Cardiac muscle cell (in vitro differentiated cells and primary cell): ENCODE measurements around the gene MCCC1. TPM values are rescaled to one million over a fixed set of nuclear protein-coding genes. Genes with fewer than 3 reads are reported as not detected.

Source experiments
- DNase-seq, 2 donors: peaks; one replicate each; pipeline versions ENCODE4 v3.0.0 to v3.0.0-alpha.2; 2010 to 2017; ENCODE audit warnings: low read depth in 1 of 2, low spot score in 1 of 2
- H3K27ac ChIP-seq: fragments of 200-600 bp; sonication (generic); 2 replicates; pipeline ENCODE4 v1.5.1; 2016
- H3K27me3 ChIP-seq: fragments of 200-600 bp; sonication (generic); 2 replicates; pipeline ENCODE4 v1.6.0; 2016; ENCODE audit warnings: control low read depth
- H3K36me3 ChIP-seq: fragments of 200-600 bp; sonication (generic); 2 replicates; pipeline ENCODE4 v1.5.1; 2016; ENCODE audit warnings: control low read depth
- H3K4me1 ChIP-seq: fragments of 200-600 bp; sonication (generic); 2 replicates; pipeline ENCODE4 v1.8.1; 2017; ENCODE audit warnings: low read depth, mild to moderate bottlenecking, mixed run types
- H3K4me3 ChIP-seq: fragments of 200-600 bp; sonication (generic); 2 replicates; pipeline ENCODE4 v1.5.1; 2016; ENCODE audit warnings: mild to moderate bottlenecking
- H3K9me3 ChIP-seq: fragments of 200-600 bp; sonication (generic); 2 replicates; pipeline ENCODE4 v1.5.1; 2017; ENCODE audit warnings: low read depth, mild to moderate bottlenecking, control low read depth
- polyA plus RNA-seq: library from polyadenylated mRNA; unstranded; fragments of >200 nt; fragmentation: Nextera tagmentation; extraction: Ambion mirVana; gene quantifications from 2 replicates; pipeline ENCODE4 v1.2.1, GENCODE V29; 2016
- total RNA-seq: library from RNA; depleted of rRNA; stranded (reverse); fragments of >200 nt; gene quantifications from 2 replicates; pipeline ENCODE4 v1.2.3, GENCODE V29; 2016
- TF ChIP-seq, protein P1 (sequence below): IDR thresholded peaks from 2 replicates; pipeline ENCODE4 v1.5.1; 2012; ENCODE audit warnings: low read depth, mild to moderate bottlenecking, low read length

Gene MCCC1
- total and polyA plus RNA-seq, 2 experiments from 2014 or later, result 33.2 to 40.5 TPM

DNA sequence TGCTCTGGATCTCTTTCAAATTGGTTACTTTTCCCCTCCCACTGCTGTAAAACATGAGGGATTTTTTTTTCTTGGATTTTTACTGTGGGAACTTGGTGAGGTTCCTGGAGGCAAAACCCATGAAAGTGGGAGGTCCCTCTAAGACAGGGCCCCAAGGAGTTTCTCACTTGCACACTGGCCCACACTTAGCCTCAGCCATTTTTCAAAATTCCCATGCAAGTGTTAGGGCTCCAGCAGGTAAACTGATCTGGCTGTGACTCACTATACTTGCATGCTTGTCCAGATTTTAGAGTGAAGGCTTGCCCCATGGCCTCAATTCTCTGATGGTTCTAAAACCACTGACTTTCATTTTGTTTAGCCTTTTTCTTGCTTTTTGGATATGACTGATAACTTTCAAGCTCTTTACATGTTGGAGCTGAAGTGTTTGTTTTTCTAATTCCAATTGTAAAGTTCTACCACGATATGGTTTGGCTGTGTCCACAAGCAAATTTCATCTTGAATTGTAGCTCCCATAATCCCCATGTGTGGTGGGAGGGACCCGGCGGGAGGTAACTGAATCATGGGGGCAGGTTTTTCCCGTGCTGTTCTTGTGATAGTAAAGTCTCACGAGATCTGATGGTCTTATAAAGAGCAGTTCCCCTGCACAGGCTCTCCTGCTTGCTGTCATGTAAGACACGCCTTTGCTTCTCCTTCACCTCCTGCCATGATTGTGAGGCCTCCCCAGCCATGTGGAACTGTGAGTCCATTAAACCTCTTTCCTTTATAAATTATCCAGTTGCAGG lies 37.7 kb downstream of the MCCC1 start:
- no peak for DNase-seq
- Histone ChIP-seq H3K27me3 (no peaks in the 10 kb centered on the region), H3K4me1 (no peaks in the 10 kb centered on the region), H3K9me3 (no peaks in the 10 kb centered on the region), H3K36me3 (peaks cover 2% of the 10 kb centered on the region), H3K27ac (no peak overlapping the region), H3K4me3 (no peak overlapping the region)
- TF ChIP-seq, protein P1, sequence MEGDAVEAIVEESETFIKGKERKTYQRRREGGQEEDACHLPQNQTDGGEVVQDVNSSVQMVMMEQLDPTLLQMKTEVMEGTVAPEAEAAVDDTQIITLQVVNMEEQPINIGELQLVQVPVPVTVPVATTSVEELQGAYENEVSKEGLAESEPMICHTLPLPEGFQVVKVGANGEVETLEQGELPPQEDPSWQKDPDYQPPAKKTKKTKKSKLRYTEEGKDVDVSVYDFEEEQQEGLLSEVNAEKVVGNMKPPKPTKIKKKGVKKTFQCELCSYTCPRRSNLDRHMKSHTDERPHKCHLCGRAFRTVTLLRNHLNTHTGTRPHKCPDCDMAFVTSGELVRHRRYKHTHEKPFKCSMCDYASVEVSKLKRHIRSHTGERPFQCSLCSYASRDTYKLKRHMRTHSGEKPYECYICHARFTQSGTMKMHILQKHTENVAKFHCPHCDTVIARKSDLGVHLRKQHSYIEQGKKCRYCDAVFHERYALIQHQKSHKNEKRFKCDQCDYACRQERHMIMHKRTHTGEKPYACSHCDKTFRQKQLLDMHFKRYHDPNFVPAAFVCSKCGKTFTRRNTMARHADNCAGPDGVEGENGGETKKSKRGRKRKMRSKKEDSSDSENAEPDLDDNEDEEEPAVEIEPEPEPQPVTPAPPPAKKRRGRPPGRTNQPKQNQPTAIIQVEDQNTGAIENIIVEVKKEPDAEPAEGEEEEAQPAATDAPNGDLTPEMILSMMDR, result no peak

DNA sequence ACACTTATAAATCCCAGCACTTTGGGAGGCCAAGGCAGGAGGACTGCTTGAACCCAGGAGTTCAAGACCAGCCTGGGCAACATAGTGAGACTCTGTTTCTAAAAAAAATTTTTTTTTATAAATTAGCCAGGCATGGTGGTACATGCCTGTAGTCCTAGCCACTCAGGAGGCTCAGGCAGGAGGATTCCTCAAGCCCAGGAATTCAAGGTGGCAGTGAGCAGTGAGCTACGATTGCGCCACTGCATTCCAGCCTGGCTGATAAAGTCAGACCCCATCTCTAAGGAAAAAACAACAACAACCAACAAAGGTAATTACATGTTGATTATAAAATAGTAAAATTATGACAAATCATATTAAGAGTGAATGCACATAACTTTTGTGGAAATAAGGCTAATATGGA lies 40.9 kb downstream of the MCCC1 start:
- Histone ChIP-seq H3K27ac (no peak overlapping the region), H3K36me3 (peaks cover 12% of the 10 kb centered on the region), H3K4me1 (no peaks in the 10 kb centered on the region), H3K9me3 (no peaks in the 10 kb centered on the region), H3K4me3 (no peak overlapping the region), H3K27me3 (no peaks in the 10 kb centered on the region)
- DNase-seq, result no peak
- TF ChIP-seq, protein P1, result no peak

GRCh38 chr3:183050706-183051105 lies 48.6 kb downstream of the MCCC1 start:
- DNase-seq, result peak in 1 of 2 donors; percentile 3
- H3K27me3 ChIP-seq, result no peaks in the 10 kb centered on the region
- TF ChIP-seq, protein P1, result no peak
- peaks cover 4% of the 10 kb centered on the region for H3K4me1 ChIP-seq
- no peak overlapping the region for H3K27ac ChIP-seq
- no peak overlapping the region for H3K4me3 ChIP-seq
- no peaks in the 10 kb centered on the region for H3K9me3 ChIP-seq
- peaks cover 26% of the 10 kb centered on the region for H3K36me3 ChIP-seq

GRCh38 chr3:183046883-183047282 lies 52.4 kb downstream of the MCCC1 start:
- H3K36me3 ChIP-seq, result peaks cover 22% of the 10 kb centered on the region
- no peaks in the 10 kb centered on the region for H3K27me3 ChIP-seq
- peak overlapping the region; percentile 41 for H3K27ac ChIP-seq
- no peak overlapping the region for H3K4me3 ChIP-seq
- H3K9me3 ChIP-seq, result no peaks in the 10 kb centered on the region
- TF ChIP-seq, protein P1, result no peak
- no peak for DNase-seq
- H3K4me1 ChIP-seq, result peaks cover 4% of the 10 kb centered on the region

DNA sequence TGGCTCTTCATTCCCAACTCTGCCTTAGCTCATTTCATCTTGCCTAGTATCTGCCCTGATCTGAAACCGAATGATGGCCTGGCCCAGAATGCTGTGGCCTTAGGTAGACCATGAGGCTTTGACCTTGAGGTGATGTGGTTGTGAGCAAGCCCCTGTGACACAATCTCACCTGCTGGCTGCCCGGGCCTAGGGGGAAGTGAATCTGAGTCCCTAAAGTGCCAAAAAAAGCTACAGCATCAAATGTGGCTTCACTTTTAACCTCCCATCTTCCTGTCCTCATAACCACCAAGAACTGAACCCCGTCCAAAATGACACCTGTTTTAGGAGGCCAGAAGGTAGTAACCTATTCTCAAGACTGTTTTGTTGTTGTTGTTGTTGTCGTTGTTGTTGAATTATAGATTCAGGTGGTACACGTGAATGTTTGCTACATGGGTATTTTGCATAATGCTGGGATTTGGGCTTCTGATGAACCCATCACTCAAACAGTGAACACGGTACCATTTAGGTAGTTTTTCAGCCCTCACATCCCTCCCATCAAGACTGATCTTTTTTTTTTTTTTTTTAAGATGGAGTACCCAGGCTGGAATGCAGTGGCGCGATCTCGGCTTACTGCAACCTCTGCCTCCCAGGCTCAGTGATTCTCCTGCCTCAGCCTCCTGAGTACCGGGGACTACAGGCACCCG lies 54.6 kb downstream of the MCCC1 start:
- peaks cover 22% of the 10 kb centered on the region for H3K36me3 ChIP-seq
- no peaks in the 10 kb centered on the region for H3K27me3 ChIP-seq
- TF ChIP-seq, protein P1, result no peak
- DNase-seq, result no peak
- no peak overlapping the region for H3K4me3 ChIP-seq
- H3K4me1 ChIP-seq, result peaks cover 4% of the 10 kb centered on the region
- H3K27ac ChIP-seq, result no peak overlapping the region
- no peaks in the 10 kb centered on the region for H3K9me3 ChIP-seq
